GM18507 (cell line): ENCODE data around the gene BACE2.
A peak's percentile ranks its signal among the peaks of the same experiment; 100 is the strongest.
"Not testable (repeated sequence)": the region's sequence is repeated elsewhere in the genome, so short reads cannot be mapped to it uniquely, and the experiment has no call there.

Experiments used
- DNase-seq: peaks from one replicate; pipeline ENCODE4 v3.0.0; 2011; ENCODE audit warnings: low read depth; ENCODE audit not compliant: insufficient read length; ENCODE audit errors: extremely low spot score
- FAIRE-seq: peaks from 2 replicates; lab custom pipeline; 2011; peaks lifted over from hg19 to GRCh38; lab: Jason Lieb, UNC

The BACE2 gene

DNA sequence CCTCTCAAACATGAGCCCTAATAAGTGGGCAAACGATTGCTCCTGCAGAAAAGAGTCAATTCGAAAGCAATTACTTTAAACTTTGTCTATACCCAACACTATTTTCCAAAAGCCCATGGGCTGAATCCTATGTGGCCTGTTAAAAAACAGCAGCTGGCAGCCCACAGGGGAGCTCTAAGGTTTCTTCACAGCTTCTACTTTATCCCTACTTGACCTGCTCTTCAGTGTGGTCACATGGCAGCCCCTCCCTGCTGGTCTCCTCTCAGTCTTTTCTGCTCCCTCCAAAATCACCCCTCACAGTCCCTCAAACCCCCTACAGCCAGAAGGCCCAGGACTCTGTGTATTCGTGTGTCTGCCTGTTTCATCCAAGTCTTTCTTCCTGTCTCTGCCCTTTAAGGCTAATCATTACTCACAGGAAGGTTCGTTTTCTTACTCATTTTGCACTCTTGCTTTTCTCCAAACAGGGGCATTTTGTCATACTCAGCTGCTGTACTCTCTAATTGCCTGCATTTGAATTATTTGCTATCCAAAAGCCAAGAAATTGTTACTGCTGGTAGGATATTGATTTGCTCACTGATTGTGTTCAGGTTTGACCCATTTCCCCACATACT is 86.2 kb downstream of the BACE2 start:
- FAIRE-seq (no peak), DNase-seq (no peak)

GRCh38 chr21:41255190-41255589 is 87.2 kb downstream of the BACE2 start:
- no peak for FAIRE-seq
- DNase-seq, result no peak

DNA sequence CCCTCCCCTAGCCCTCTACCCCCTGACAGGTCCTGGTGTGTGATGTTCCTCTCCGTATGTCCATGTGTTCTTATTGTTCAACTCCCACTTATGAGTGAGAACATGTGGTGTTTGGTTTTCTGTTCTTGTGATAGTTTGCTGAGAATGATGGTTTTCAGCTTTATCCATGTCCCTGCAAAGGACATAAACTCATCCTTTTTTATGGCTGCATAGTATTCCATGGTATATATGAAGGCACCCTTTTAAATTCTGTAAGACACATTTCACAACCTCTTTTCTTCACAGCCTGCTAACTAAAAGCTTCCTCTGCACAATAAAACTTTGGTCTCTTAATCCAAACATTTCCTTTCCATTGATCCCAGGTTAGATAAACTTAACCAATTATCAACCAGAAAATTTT is 88.3 kb downstream of the BACE2 start:
- not testable (repeated sequence) for FAIRE-seq, DNase-seq

GRCh38 chr21:41256771-41257702 is 89.1 kb downstream of the BACE2 start:
- DNase-seq (no peak), FAIRE-seq (no peak)

- DNase-seq (no peak), FAIRE-seq (no peak)
Measured at GRCh38 chr21:41258617-41259016, 90.7 kb downstream of the BACE2 start.

DNA sequence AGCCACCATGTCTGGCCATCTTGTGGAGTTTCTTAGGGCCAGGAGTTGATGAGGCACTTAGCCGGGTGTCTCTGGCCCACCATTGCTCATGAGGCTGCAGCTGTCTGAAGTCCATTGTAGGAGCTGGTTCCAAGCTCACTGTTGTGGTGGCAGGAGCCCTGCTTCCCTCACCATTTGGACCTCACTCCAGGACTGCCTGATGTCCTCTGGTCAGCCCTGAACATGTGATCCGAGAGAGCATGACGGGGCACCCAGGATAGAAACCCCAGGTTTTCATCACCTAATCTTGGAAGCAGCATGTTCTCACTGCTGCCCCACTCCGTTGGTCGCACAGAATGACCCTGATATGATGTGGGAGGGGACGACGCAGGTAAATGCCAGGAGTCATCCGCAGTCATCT is 92.5 kb downstream of the BACE2 start:
- FAIRE-seq, result no peak
- DNase-seq, result no peak

- FAIRE-seq, result no peak
- no peak for DNase-seq
Measured at GRCh38 chr21:41267346-41267745, 99.4 kb downstream of the BACE2 start.

DNA sequence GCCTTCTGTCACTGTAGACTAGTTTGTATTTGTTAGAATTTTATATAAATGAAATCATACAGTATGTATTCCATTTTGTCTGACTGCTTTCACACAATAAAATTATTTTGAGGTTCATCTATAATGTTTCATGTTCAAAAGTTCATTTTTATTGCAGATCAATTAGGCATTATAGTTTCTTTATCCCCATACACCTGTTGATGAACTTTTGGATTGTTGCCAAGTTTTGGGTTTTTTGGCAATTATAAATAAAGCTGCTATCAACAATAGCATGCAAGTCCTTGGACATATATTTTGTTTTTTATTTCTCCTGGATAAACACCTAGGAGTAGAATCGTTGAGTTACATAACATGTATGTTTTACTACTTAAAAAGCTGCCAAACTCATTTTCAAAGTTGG is 101.6 kb downstream of the BACE2 start:
- FAIRE-seq (no peak), DNase-seq (no peak)

- FAIRE-seq (no peak), DNase-seq (no peak)
Measured at GRCh38 chr21:41277196-41277595, 109.2 kb downstream of the BACE2 start.

DNA sequence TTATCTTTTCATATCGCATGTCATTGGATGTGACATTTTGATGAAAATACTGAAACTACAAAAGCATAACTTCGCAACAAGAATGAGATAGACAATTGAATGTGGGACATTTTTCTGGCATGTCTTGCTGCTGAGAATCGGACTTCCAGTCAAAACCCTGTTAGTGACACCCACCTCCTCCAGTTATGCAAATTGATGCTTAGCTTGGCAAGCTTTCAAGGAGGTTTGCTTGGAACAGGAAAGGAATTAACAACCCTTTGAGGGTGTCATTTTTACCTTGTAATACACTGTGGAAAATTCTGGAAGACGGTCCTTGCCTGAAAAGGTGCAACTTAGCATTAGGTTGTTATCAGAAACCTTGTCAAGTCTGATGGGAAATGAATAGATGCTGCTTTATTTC is 109.9 kb downstream of the BACE2 start:
- DNase-seq (no peak), FAIRE-seq (no peak)

- DNase-seq, result no peak
- FAIRE-seq, result no peak
Measured at GRCh38 chr21:41280115-41280919, 112.4 kb downstream of the BACE2 start.

DNA sequence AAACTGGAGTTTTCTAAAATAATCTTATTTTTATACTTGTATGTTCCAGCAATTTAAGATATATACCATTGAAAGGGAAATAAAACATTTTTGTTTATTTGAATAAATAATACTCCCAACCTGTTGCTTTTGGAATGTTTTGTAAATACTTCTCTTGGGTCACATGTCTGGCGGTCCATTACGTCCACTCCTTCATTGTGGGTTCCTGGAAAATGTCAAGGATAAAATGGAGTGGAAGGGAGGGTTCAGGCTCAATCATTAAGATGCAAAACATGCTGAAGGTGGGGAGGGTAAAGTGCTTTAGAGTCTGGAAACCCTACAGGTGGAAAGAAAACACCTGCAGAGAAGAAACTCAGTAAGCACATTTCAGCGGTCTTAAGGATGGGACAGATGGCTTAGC is 114.5 kb downstream of the BACE2 start:
- FAIRE-seq (no peak), DNase-seq (no peak)

- peak; percentile 55 for DNase-seq
- FAIRE-seq, result peak; percentile 95
Measured at GRCh38 chr21:41283211-41283818, 115.4 kb downstream of the BACE2 start.

DNA sequence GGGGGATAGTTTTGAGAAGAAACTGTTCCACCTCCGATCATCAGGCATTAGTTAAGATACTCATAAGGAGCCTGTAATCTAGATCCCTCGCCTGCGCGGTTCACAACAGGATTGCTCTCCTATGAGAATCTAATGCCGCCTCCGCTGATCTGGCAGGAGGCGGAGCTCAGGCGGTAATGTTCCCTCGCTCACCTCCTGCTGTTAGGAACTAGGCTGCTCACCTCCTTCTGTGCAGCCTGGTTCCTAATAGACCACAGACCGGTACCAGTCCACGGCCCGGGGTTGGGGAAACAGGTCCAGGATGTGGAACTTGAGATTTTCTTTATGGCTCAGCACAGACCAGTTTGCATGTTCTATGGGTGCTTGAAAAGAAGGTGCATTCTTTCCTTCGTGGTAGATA is 121.5 kb downstream of the BACE2 start:
- DNase-seq (no peak), FAIRE-seq (no peak)

GRCh38 chr21:41290106-41290799 is 122.3 kb downstream of the BACE2 start:
- FAIRE-seq (no peak), DNase-seq (no peak)

- FAIRE-seq, result no peak
- DNase-seq, result no peak
Measured at GRCh38 chr21:41294548-41295231, 126.7 kb downstream of the BACE2 start.

DNA sequence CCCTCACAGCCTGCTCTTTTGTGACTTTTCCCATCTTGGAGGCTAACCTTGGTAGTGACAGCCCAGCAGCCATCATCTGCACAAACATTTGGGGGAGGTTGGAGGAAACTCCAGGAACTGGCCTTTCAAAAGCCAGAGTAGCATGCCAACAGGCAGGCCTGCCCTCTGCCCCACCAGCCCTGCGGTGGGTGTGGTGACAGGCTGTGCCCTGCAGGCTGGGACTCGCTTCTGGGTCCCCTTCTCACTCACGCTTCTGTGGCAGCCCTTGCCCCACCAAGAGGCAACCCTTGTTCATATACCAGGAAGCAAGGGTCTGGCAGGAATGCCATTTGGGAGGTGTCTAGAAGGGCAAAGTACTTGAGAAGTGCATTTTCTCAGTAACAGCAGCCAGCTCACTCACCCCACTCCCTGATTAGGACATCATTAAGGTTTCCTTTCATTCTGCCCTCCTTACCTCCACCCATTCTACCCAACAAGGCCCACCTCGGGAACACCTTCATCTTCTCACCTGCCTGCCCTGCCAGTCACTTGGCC is 127.8 kb downstream of the BACE2 start:
- no peak for DNase-seq
- no peak for FAIRE-seq

- DNase-seq (no peak), FAIRE-seq (no peak)
Measured at GRCh38 chr21:41302976-41303375, 135.0 kb downstream of the BACE2 start.
